Measurements from ENCODE around the gene SPOCD1.

The SPOCD1 gene

GRCh38 chr1:31789259-31790065 lies 26.4 kb downstream of the SPOCD1 start:
- no peaks in the 10 kb centered on the region for H3K9me3 ChIP-seq (ENCODE audit: control insufficient read depth in 1 of 2, low read length in 2 of 2)
- H3K36me3 ChIP-seq (ENCODE audit: control insufficient read depth in 1 of 2, insufficient read depth in 2 of 2, low read length in 2 of 2): no peaks in the 10 kb centered on the region
- H3K9ac ChIP-seq (ENCODE audit: low read depth in 1 of 2, low read length in 2 of 2): no peak overlapping the region
- H3K4me3 ChIP-seq (ENCODE audit: low read depth in 1 of 2, low read length in 2 of 2): peak overlapping the region; percentile 79 to 86
- H3K27me3 ChIP-seq (ENCODE audit: control insufficient read depth in 1 of 2, insufficient read depth in 2 of 2, low read length in 2 of 2): no peaks in the 10 kb centered on the region
- H3K27ac ChIP-seq (ENCODE audit: low read depth, low read length): no peak overlapping the region
- peaks cover 27 to 38% of the 10 kb centered on the region in 2 donors for H3K4me1 ChIP-seq (ENCODE audit: control insufficient read depth in 1 of 2, insufficient read depth in 2 of 2, low read length in 2 of 2)

GRCh38 chr1:31788825-31789256 lies 27.0 kb downstream of the SPOCD1 start:
- Histone ChIP-seq H3K27ac (ENCODE audit: low read depth, low read length) (peak overlapping the region; percentile 71), H3K27me3 (ENCODE audit: control insufficient read depth in 1 of 2, insufficient read depth in 2 of 2, low read length in 2 of 2) (no peaks in the 10 kb centered on the region), H3K4me1 (ENCODE audit: control insufficient read depth in 1 of 2, insufficient read depth in 2 of 2, low read length in 2 of 2) (peaks cover 27 to 38% of the 10 kb centered on the region in 2 donors), H3K36me3 (ENCODE audit: control insufficient read depth in 1 of 2, insufficient read depth in 2 of 2, low read length in 2 of 2) (no peaks in the 10 kb centered on the region), H3K9me3 (ENCODE audit: control insufficient read depth in 1 of 2, low read length in 2 of 2) (no peaks in the 10 kb centered on the region), H3K9ac (ENCODE audit: low read depth in 1 of 2, low read length in 2 of 2) (peak overlapping the region; percentile 70 to 75), H3K4me3 (ENCODE audit: low read depth in 1 of 2, low read length in 2 of 2) (peak overlapping the region; percentile 79 to 86)

GRCh38 chr1:31788138-31788824 lies 27.5 kb downstream of the SPOCD1 start:
- Histone ChIP-seq H3K4me3 (ENCODE audit: low read depth in 1 of 2, low read length in 2 of 2) (peak overlapping the region; percentile 79 to 86), H3K36me3 (ENCODE audit: control insufficient read depth in 1 of 2, insufficient read depth in 2 of 2, low read length in 2 of 2) (no peaks in the 10 kb centered on the region), H3K27ac (ENCODE audit: low read depth, low read length) (peak overlapping the region; percentile 71), H3K9me3 (ENCODE audit: control insufficient read depth in 1 of 2, low read length in 2 of 2) (no peaks in the 10 kb centered on the region), H3K27me3 (ENCODE audit: control insufficient read depth in 1 of 2, insufficient read depth in 2 of 2, low read length in 2 of 2) (no peaks in the 10 kb centered on the region), H3K4me1 (ENCODE audit: control insufficient read depth in 1 of 2, insufficient read depth in 2 of 2, low read length in 2 of 2) (peaks cover 27 to 38% of the 10 kb centered on the region in 2 donors), H3K9ac (ENCODE audit: low read depth in 1 of 2, low read length in 2 of 2) (peak overlapping the region; percentile 67 to 75)

- Histone ChIP-seq H3K36me3 (ENCODE audit: control insufficient read depth in 1 of 2, insufficient read depth in 2 of 2, low read length in 2 of 2) (no peaks in the 10 kb centered on the region), H3K4me1 (ENCODE audit: control insufficient read depth in 1 of 2, insufficient read depth in 2 of 2, low read length in 2 of 2) (peaks cover 27 to 38% of the 10 kb centered on the region in 2 donors), H3K9me3 (ENCODE audit: control insufficient read depth in 1 of 2, low read length in 2 of 2) (no peaks in the 10 kb centered on the region), H3K27ac (ENCODE audit: low read depth, low read length) (no peak overlapping the region), H3K9ac (ENCODE audit: low read depth in 1 of 2, low read length in 2 of 2) (peak overlapping the region in 1 of 2 donors; percentile 75), H3K4me3 (ENCODE audit: low read depth in 1 of 2, low read length in 2 of 2) (peak overlapping the region in 1 of 2 donors; percentile 86), H3K27me3 (ENCODE audit: control insufficient read depth in 1 of 2, insufficient read depth in 2 of 2, low read length in 2 of 2) (no peaks in the 10 kb centered on the region)
These were observed 28.1 kb downstream of the SPOCD1 start for GRCh38 chr1:31787786-31788137.

- Histone ChIP-seq H3K9me3 (ENCODE audit: control insufficient read depth in 1 of 2, low read length in 2 of 2) (no peaks in the 10 kb centered on the region), H3K27ac (ENCODE audit: low read depth, low read length) (no peak overlapping the region), H3K4me3 (ENCODE audit: low read depth in 1 of 2, low read length in 2 of 2) (no peak overlapping the region), H3K9ac (ENCODE audit: low read depth in 1 of 2, low read length in 2 of 2) (no peak overlapping the region), H3K4me1 (ENCODE audit: control insufficient read depth in 1 of 2, insufficient read depth in 2 of 2, low read length in 2 of 2) (peaks cover 27 to 38% of the 10 kb centered on the region in 2 donors), H3K27me3 (ENCODE audit: control insufficient read depth in 1 of 2, insufficient read depth in 2 of 2, low read length in 2 of 2) (no peaks in the 10 kb centered on the region), H3K36me3 (ENCODE audit: control insufficient read depth in 1 of 2, insufficient read depth in 2 of 2, low read length in 2 of 2) (no peaks in the 10 kb centered on the region)
These were observed 28.6 kb downstream of the SPOCD1 start for GRCh38 chr1:31787261-31787660.

- H3K4me3 ChIP-seq (ENCODE audit: low read depth in 1 of 2, low read length in 2 of 2): peak overlapping the region in 1 of 2 donors; percentile 7
- H3K9me3 ChIP-seq (ENCODE audit: control insufficient read depth in 1 of 2, low read length in 2 of 2): no peaks in the 10 kb centered on the region
- H3K36me3 ChIP-seq (ENCODE audit: control insufficient read depth in 1 of 2, insufficient read depth in 2 of 2, low read length in 2 of 2): no peaks in the 10 kb centered on the region
- H3K4me1 ChIP-seq (ENCODE audit: control insufficient read depth in 1 of 2, insufficient read depth in 2 of 2, low read length in 2 of 2): peaks cover 32 to 43% of the 10 kb centered on the region in 2 donors
- no peaks in the 10 kb centered on the region for H3K27me3 ChIP-seq (ENCODE audit: control insufficient read depth in 1 of 2, insufficient read depth in 2 of 2, low read length in 2 of 2)
- H3K27ac ChIP-seq (ENCODE audit: low read depth, low read length): no peak overlapping the region
- H3K9ac ChIP-seq (ENCODE audit: low read depth in 1 of 2, low read length in 2 of 2): no peak overlapping the region
These were observed 29.3 kb downstream of the SPOCD1 start for GRCh38 chr1:31786366-31787060.

GRCh38 chr1:31785947-31786290 lies 29.9 kb downstream of the SPOCD1 start:
- H3K27me3 ChIP-seq (ENCODE audit: control insufficient read depth in 1 of 2, insufficient read depth in 2 of 2, low read length in 2 of 2): no peaks in the 10 kb centered on the region
- H3K4me3 ChIP-seq (ENCODE audit: low read depth in 1 of 2, low read length in 2 of 2): no peak overlapping the region
- no peaks in the 10 kb centered on the region for H3K9me3 ChIP-seq (ENCODE audit: control insufficient read depth in 1 of 2, low read length in 2 of 2)
- H3K36me3 ChIP-seq (ENCODE audit: control insufficient read depth in 1 of 2, insufficient read depth in 2 of 2, low read length in 2 of 2): no peaks in the 10 kb centered on the region
- H3K9ac ChIP-seq (ENCODE audit: low read depth in 1 of 2, low read length in 2 of 2): no peak overlapping the region
- no peak overlapping the region for H3K27ac ChIP-seq (ENCODE audit: low read depth, low read length)
- peaks cover 34 to 45% of the 10 kb centered on the region in 2 donors for H3K4me1 ChIP-seq (ENCODE audit: control insufficient read depth in 1 of 2, insufficient read depth in 2 of 2, low read length in 2 of 2)

GRCh38 chr1:31785020-31785946 lies 30.5 kb downstream of the SPOCD1 start:
- Histone ChIP-seq H3K27ac (ENCODE audit: low read depth, low read length) (no peak overlapping the region), H3K27me3 (ENCODE audit: control insufficient read depth in 1 of 2, insufficient read depth in 2 of 2, low read length in 2 of 2) (no peaks in the 10 kb centered on the region), H3K4me1 (ENCODE audit: control insufficient read depth in 1 of 2, insufficient read depth in 2 of 2, low read length in 2 of 2) (peaks cover 34 to 45% of the 10 kb centered on the region in 2 donors)

GRCh38 chr1:31784356-31785019 lies 31.3 kb downstream of the SPOCD1 start:
- H3K4me1 ChIP-seq (ENCODE audit: control insufficient read depth in 1 of 2, insufficient read depth in 2 of 2, low read length in 2 of 2): peaks cover 32 to 43% of the 10 kb centered on the region in 2 donors
- no peak overlapping the region for H3K4me3 ChIP-seq (ENCODE audit: low read depth in 1 of 2, low read length in 2 of 2)
- no peaks in the 10 kb centered on the region for H3K27me3 ChIP-seq (ENCODE audit: control insufficient read depth in 1 of 2, insufficient read depth in 2 of 2, low read length in 2 of 2)
- H3K9ac ChIP-seq (ENCODE audit: low read depth in 1 of 2, low read length in 2 of 2): no peak overlapping the region
- H3K36me3 ChIP-seq (ENCODE audit: control insufficient read depth in 1 of 2, insufficient read depth in 2 of 2, low read length in 2 of 2): no peaks in the 10 kb centered on the region
- no peaks in the 10 kb centered on the region for H3K9me3 ChIP-seq (ENCODE audit: control insufficient read depth in 1 of 2, low read length in 2 of 2)
- H3K27ac ChIP-seq (ENCODE audit: low read depth, low read length): no peak overlapping the region

More at GRCh38 chr1:31785020-31785946, 30.5 kb downstream of the SPOCD1 start:
- Histone ChIP-seq H3K9me3 (ENCODE audit: control insufficient read depth in 1 of 2, low read length in 2 of 2) (no peaks in the 10 kb centered on the region), H3K9ac (ENCODE audit: low read depth in 1 of 2, low read length in 2 of 2) (no peak overlapping the region), H3K36me3 (ENCODE audit: control insufficient read depth in 1 of 2, insufficient read depth in 2 of 2, low read length in 2 of 2) (no peaks in the 10 kb centered on the region), H3K4me3 (ENCODE audit: low read depth in 1 of 2, low read length in 2 of 2) (no peak overlapping the region)

All from duodenal mucosa (tissue), 2 donors.